Measurements from ENCODE around the gene CCNQ.
"Not testable (repeated sequence)": the region's sequence is repeated elsewhere in the genome, so short reads cannot be mapped to it uniquely, and the experiment has no call there.

CCNQ gene

GRCh38 chrX:153623310-153624029, 24.5 kb upstream of the CCNQ start:
- no peak for DNase-seq (ENCODE audit: low read depth)

- DNase-seq (ENCODE audit: low read depth), result no peak
These were observed 23.8 kb upstream of the CCNQ start for GRCh38 chrX:153622661-153623309.

- DNase-seq (ENCODE audit: low read depth), result no peak
These were observed 23.1 kb upstream of the CCNQ start for GRCh38 chrX:153621949-153622598.

- DNase-seq (ENCODE audit: low read depth), result no peak
These were observed 21.6 kb upstream of the CCNQ start for GRCh38 chrX:153620576-153620975.

GRCh38 chrX:153614818-153615217, 15.9 kb upstream of the CCNQ start:
- DNase-seq (ENCODE audit: low read depth), result no peak

- no peak for DNase-seq (ENCODE audit: low read depth)
These were observed 13.5 kb upstream of the CCNQ start for GRCh38 chrX:153612413-153612812.

- no peak for DNase-seq (ENCODE audit: low read depth)
These were observed 12.6 kb upstream of the CCNQ start for GRCh38 chrX:153611298-153612095.

GRCh38 chrX:153610836-153611213, 11.9 kb upstream of the CCNQ start:
- DNase-seq (ENCODE audit: low read depth), result no peak

GRCh38 chrX:153609917-153610835, 11.2 kb upstream of the CCNQ start:
- DNase-seq (ENCODE audit: low read depth), result peak; percentile 68

GRCh38 chrX:153608806-153609205, 9.9 kb upstream of the CCNQ start:
- DNase-seq (ENCODE audit: low read depth), result no peak

GRCh38 chrX:153608376-153608775, 9.4 kb upstream of the CCNQ start:
- DNase-seq (ENCODE audit: low read depth), result no peak

GRCh38 chrX:153606503-153606902, 7.6 kb upstream of the CCNQ start:
- no peak for DNase-seq (ENCODE audit: low read depth)

- not testable (repeated sequence) for DNase-seq (ENCODE audit: low read depth)
These were observed 5.9 kb upstream of the CCNQ start for GRCh38 chrX:153604666-153605380.

- DNase-seq (ENCODE audit: low read depth), result no peak
These were observed 4.3 kb upstream of the CCNQ start for GRCh38 chrX:153603131-153603656.

GRCh38 chrX:153602601-153603000, 3.7 kb upstream of the CCNQ start:
- DNase-seq (ENCODE audit: low read depth), result no peak

- DNase-seq (ENCODE audit: low read depth), result no peak
These were observed 2.7 kb upstream of the CCNQ start for GRCh38 chrX:153601511-153602110.

GRCh38 chrX:153600921-153601320, 2.0 kb upstream of the CCNQ start:
- DNase-seq (ENCODE audit: low read depth), result no peak

GRCh38 chrX:153600032-153600373, 1.1 kb upstream of the CCNQ start:
- DNase-seq (ENCODE audit: low read depth), result no peak

- peak; percentile 80 for DNase-seq (ENCODE audit: low read depth)
These were observed 473 bp upstream of the CCNQ start for GRCh38 chrX:153599192-153600031.
